ENCODE measurements around the gene SLC7A11. TPM values are rescaled to one million over a fixed set of nuclear protein-coding genes. Genes with fewer than 3 reads are reported as not detected.
"Not testable (repeated sequence)": the region's sequence is repeated elsewhere in the genome, so short reads cannot be mapped to it uniquely, and the experiment has no call there.

Gene SLC7A11
- polyA plus RNA-seq, 1 donor, result 0.96 TPM

- H3K27ac ChIP-seq (ENCODE audit: low read length), result no peak overlapping the region
- H3K4me1 ChIP-seq (ENCODE audit: control insufficient read depth, insufficient read depth, low read length), result no peaks in the 10 kb centered on the region
- H3K9me3 ChIP-seq (ENCODE audit: control insufficient read depth, low read depth, low read length), result no peaks in the 10 kb centered on the region
- DNase-seq, result no peak
- H3K4me3 ChIP-seq (ENCODE audit: low read length), result no peak overlapping the region
- whole genome bisulfite sequencing (ENCODE audit: insufficient coverage, low lambda C conversion rate), result 95% methylated on average over 3 of the region's 3 CpGs
- H3K27me3 ChIP-seq (ENCODE audit: control insufficient read depth, insufficient read depth, low read length), result no peaks in the 10 kb centered on the region
- H3K36me3 ChIP-seq (ENCODE audit: control insufficient read depth, insufficient read depth, low read length), result no peaks in the 10 kb centered on the region
Measured at GRCh38 chr4:138247643-138248042, 5.5 kb upstream of the SLC7A11 start.

DNA sequence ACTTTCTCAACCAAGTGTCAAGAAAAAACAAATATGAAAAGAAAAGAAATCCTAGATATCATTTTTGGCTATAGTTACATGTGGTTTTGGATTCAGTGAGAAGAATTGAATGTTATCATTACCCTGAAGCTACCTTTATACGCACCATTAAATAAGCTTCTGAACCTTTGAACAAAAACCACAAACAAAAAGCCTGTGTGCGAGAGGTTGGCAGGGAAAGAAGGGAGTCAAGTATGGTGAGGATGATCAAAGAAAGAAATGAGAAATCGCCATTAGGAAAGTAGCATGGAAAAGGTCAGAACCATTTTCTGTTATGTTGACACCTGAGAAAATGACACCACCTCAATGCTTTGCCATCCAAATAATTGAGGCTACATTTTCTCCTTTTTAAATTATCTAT lies 1.2 kb upstream of the SLC7A11 start:
- Histone ChIP-seq H3K4me1 (ENCODE audit: control insufficient read depth, insufficient read depth, low read length) (no peaks in the 10 kb centered on the region), H3K9me3 (ENCODE audit: control insufficient read depth, low read depth, low read length) (no peaks in the 10 kb centered on the region), H3K27ac (ENCODE audit: low read length) (no peak overlapping the region), H3K36me3 (ENCODE audit: control insufficient read depth, insufficient read depth, low read length) (no peaks in the 10 kb centered on the region), H3K4me3 (ENCODE audit: low read length) (no peak overlapping the region), H3K27me3 (ENCODE audit: control insufficient read depth, insufficient read depth, low read length) (no peaks in the 10 kb centered on the region)
- DNase-seq, result no peak
- 93% methylated on average over 2 of the region's 3 CpGs for WGBS (ENCODE audit: insufficient coverage, low lambda C conversion rate)

DNA sequence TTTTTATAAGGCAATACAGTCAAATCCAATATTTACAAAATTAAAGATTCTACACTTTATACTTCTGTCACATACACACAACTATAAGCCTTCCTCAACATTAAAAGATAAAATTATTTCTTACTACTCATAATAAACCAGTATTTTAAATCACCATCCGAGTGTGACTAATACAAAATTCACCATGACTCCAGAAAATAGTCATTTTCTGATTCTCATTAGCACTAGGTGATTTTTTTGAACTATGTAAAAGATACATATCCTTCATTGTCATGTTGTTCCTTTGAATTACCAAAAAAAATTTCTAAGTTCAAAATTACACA lies 646 bp upstream of the SLC7A11 start:
- peak overlapping the region; percentile 41 for H3K4me3 ChIP-seq (ENCODE audit: low read length)
- no peak for DNase-seq
- 60% methylated on average over 1 of the region's 1 CpG for WGBS (ENCODE audit: insufficient coverage, low lambda C conversion rate)
- H3K36me3 ChIP-seq (ENCODE audit: control insufficient read depth, insufficient read depth, low read length), result no peaks in the 10 kb centered on the region
- H3K4me1 ChIP-seq (ENCODE audit: control insufficient read depth, insufficient read depth, low read length), result no peaks in the 10 kb centered on the region
- H3K27ac ChIP-seq (ENCODE audit: low read length), result peak overlapping the region; percentile 55
- no peaks in the 10 kb centered on the region for H3K27me3 ChIP-seq (ENCODE audit: control insufficient read depth, insufficient read depth, low read length)
- no peaks in the 10 kb centered on the region for H3K9me3 ChIP-seq (ENCODE audit: control insufficient read depth, low read depth, low read length)

DNA sequence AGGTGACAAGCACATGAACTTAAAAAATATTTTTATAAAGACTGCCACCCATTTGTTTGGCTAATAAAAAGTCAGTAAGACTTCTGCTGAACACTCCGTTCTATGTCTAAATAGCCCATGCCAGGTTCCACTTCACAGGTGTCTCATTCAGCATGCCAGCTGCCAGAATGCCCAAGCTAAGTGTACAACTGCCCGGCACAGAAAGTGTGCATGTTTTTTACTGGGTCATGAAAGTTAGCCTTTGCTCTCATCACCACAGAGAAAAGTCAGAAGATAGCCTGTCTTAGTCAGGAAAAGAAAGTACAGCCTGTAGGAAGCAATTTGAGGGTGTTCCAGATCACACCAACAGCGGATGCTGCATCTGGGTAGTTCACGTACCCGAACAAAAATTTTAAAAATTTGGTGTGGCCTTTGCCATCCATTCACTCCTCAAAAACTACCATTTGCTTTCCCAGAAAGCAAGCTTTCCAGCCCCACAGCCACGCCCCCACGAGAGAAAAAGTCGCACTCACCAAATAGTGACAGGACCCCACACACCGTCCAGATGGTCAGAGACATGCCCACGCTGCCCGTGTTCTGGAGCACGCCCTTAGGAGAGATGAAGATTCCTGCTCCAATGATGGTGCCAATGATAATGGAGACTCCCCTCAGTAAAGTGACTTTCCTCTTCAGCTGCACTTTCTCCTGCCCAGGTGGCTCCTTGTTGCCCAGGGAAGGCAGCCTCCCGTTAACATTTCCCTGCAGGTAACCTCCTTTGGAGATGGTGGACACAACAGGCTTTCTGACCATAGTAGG lies 671 bp downstream of the SLC7A11 start:
- Histone ChIP-seq H3K27me3 (ENCODE audit: control insufficient read depth, insufficient read depth, low read length) (no peaks in the 10 kb centered on the region), H3K4me3 (ENCODE audit: low read length) (peak overlapping the region; percentile 32), H3K9me3 (ENCODE audit: control insufficient read depth, low read depth, low read length) (no peaks in the 10 kb centered on the region), H3K4me1 (ENCODE audit: control insufficient read depth, insufficient read depth, low read length) (no peaks in the 10 kb centered on the region), H3K27ac (ENCODE audit: low read length) (peak overlapping the region; percentile 55), H3K36me3 (ENCODE audit: control insufficient read depth, insufficient read depth, low read length) (no peaks in the 10 kb centered on the region)
- DNase-seq, result peak in 1 of 2 donors; percentile 49
- WGBS (ENCODE audit: insufficient coverage, low lambda C conversion rate), result no CpG with 5 or more reads among the region's 13 CpGs

DNA sequence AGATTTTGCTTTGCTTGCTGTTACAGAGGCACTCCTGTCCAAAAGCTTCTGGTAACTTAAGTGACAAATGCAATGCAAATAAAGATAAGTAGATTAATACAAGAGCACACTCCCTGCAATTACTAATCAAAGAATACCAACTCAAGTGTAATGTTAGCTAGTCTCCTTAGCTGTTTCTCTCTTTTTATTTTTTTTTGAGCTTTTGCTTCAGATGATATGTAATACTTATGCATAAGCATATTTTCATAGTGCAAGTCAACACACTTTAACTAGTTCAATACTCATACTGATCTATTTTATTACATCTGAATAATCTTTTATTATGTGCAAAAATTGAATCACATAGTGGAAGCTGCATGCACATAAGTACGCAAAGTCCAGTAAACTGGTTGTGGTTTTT lies 2.7 kb downstream of the SLC7A11 start:
- H3K4me1 ChIP-seq (ENCODE audit: control insufficient read depth, insufficient read depth, low read length), result no peaks in the 10 kb centered on the region
- no peak overlapping the region for H3K4me3 ChIP-seq (ENCODE audit: low read length)
- no peak overlapping the region for H3K27ac ChIP-seq (ENCODE audit: low read length)
- 0% methylated on average over 1 of the region's 1 CpG for WGBS (ENCODE audit: insufficient coverage, low lambda C conversion rate)
- H3K36me3 ChIP-seq (ENCODE audit: control insufficient read depth, insufficient read depth, low read length), result no peaks in the 10 kb centered on the region
- H3K9me3 ChIP-seq (ENCODE audit: control insufficient read depth, low read depth, low read length), result no peaks in the 10 kb centered on the region
- no peak for DNase-seq
- no peaks in the 10 kb centered on the region for H3K27me3 ChIP-seq (ENCODE audit: control insufficient read depth, insufficient read depth, low read length)

GRCh38 chr4:138238521-138239292 lies 3.4 kb downstream of the SLC7A11 start:
- no peak overlapping the region for H3K27ac ChIP-seq (ENCODE audit: low read length)
- DNase-seq, result no peak
- no peak overlapping the region for H3K4me3 ChIP-seq (ENCODE audit: low read length)
- 100% methylated on average over 1 of the region's 4 CpGs for WGBS (ENCODE audit: insufficient coverage, low lambda C conversion rate)
- H3K4me1 ChIP-seq (ENCODE audit: control insufficient read depth, insufficient read depth, low read length), result no peaks in the 10 kb centered on the region
- H3K9me3 ChIP-seq (ENCODE audit: control insufficient read depth, low read depth, low read length), result no peaks in the 10 kb centered on the region
- no peaks in the 10 kb centered on the region for H3K27me3 ChIP-seq (ENCODE audit: control insufficient read depth, insufficient read depth, low read length)
- H3K36me3 ChIP-seq (ENCODE audit: control insufficient read depth, insufficient read depth, low read length), result no peaks in the 10 kb centered on the region

DNA sequence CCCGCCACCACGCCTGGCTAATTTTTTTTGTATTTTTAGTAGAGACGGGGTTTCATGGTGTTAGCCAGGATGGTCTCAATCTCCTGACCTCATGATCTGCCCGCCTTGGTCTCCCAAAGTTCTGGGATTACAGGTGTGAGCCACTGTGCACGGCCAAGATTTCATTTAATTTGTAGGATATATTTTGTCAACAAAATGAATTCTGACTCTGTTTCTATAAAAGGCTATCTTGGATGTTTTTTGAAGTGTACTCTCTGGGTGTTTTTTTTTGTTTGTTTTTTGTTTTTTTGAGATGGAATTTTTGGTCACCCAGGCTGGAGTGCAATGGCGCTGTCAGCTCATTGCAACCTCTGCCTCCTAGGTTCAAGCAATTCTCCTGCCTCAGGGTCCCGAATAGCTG lies 5.0 kb downstream of the SLC7A11 start:
- no CpG with 5 or more reads among the region's 7 CpGs for WGBS (ENCODE audit: insufficient coverage, low lambda C conversion rate)
- not testable (repeated sequence) for H3K9me3 ChIP-seq (ENCODE audit: control insufficient read depth, low read depth, low read length); H3K27ac ChIP-seq (ENCODE audit: low read length); H3K27me3 ChIP-seq (ENCODE audit: control insufficient read depth, insufficient read depth, low read length); H3K4me1 ChIP-seq (ENCODE audit: control insufficient read depth, insufficient read depth, low read length); H3K36me3 ChIP-seq (ENCODE audit: control insufficient read depth, insufficient read depth, low read length); H3K4me3 ChIP-seq (ENCODE audit: low read length); DNase-seq

GRCh38 chr4:138236037-138236436 lies 6.1 kb downstream of the SLC7A11 start:
- no peak overlapping the region for H3K27ac ChIP-seq (ENCODE audit: low read length)
- H3K9me3 ChIP-seq (ENCODE audit: control insufficient read depth, low read depth, low read length), result no peaks in the 10 kb centered on the region
- H3K4me3 ChIP-seq (ENCODE audit: low read length), result no peak overlapping the region
- DNase-seq, result no peak
- no peaks in the 10 kb centered on the region for H3K36me3 ChIP-seq (ENCODE audit: control insufficient read depth, insufficient read depth, low read length)
- no peaks in the 10 kb centered on the region for H3K27me3 ChIP-seq (ENCODE audit: control insufficient read depth, insufficient read depth, low read length)
- WGBS (ENCODE audit: insufficient coverage, low lambda C conversion rate), result 93% methylated on average over 2 of the region's 2 CpGs
- H3K4me1 ChIP-seq (ENCODE audit: control insufficient read depth, insufficient read depth, low read length), result no peaks in the 10 kb centered on the region

- Histone ChIP-seq H3K27me3 (ENCODE audit: control insufficient read depth, insufficient read depth, low read length) (no peaks in the 10 kb centered on the region), H3K27ac (ENCODE audit: low read length) (no peak overlapping the region), H3K4me1 (ENCODE audit: control insufficient read depth, insufficient read depth, low read length) (no peaks in the 10 kb centered on the region), H3K9me3 (ENCODE audit: control insufficient read depth, low read depth, low read length) (no peaks in the 10 kb centered on the region), H3K36me3 (ENCODE audit: control insufficient read depth, insufficient read depth, low read length) (no peaks in the 10 kb centered on the region), H3K4me3 (ENCODE audit: low read length) (no peak overlapping the region)
- WGBS (ENCODE audit: insufficient coverage, low lambda C conversion rate), result no CpG with 5 or more reads among the region's 1 CpG
- no peak for DNase-seq
Measured at GRCh38 chr4:138235419-138235952, 6.7 kb downstream of the SLC7A11 start.

DNA sequence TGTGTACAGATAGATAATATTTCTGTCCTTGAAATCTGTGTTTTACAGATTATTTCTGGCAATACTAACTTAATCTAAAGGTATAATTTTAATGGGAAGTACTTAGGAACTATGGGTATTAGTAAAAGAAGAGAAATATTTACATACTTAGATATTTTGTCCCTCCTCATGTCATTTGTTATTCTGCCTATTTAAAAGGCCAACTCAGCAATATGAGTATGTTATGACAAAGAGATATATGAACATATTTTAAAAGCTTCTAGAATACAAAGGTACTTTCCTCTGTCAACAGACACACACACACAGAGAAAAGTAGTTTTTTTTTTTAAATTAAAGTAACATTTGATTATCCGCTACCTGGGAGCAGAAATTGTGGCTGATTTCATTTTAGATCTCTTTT lies 7.9 kb downstream of the SLC7A11 start:
- Histone ChIP-seq H3K27ac (ENCODE audit: low read length) (no peak overlapping the region), H3K36me3 (ENCODE audit: control insufficient read depth, insufficient read depth, low read length) (no peaks in the 10 kb centered on the region), H3K9me3 (ENCODE audit: control insufficient read depth, low read depth, low read length) (no peaks in the 10 kb centered on the region), H3K4me1 (ENCODE audit: control insufficient read depth, insufficient read depth, low read length) (no peaks in the 10 kb centered on the region), H3K27me3 (ENCODE audit: control insufficient read depth, insufficient read depth, low read length) (no peaks in the 10 kb centered on the region), H3K4me3 (ENCODE audit: low read length) (no peak overlapping the region)
- no peak for DNase-seq
- 100% methylated on average over 1 of the region's 1 CpG for WGBS (ENCODE audit: insufficient coverage, low lambda C conversion rate)

All from large intestine (tissue), 3 donors.